GM04504 (cell line): ENCODE results near the gene CLCN7.
"Not testable (repeated sequence)": the region's sequence is repeated elsewhere in the genome, so short reads cannot be mapped to it uniquely, and the experiment has no call there.

Experiments used
- DNase-seq: peaks from one replicate; pipeline ENCODE4 v3.0.0-alpha.2; 2012; ENCODE audit warnings: low read depth

The CLCN7 gene

DNA sequence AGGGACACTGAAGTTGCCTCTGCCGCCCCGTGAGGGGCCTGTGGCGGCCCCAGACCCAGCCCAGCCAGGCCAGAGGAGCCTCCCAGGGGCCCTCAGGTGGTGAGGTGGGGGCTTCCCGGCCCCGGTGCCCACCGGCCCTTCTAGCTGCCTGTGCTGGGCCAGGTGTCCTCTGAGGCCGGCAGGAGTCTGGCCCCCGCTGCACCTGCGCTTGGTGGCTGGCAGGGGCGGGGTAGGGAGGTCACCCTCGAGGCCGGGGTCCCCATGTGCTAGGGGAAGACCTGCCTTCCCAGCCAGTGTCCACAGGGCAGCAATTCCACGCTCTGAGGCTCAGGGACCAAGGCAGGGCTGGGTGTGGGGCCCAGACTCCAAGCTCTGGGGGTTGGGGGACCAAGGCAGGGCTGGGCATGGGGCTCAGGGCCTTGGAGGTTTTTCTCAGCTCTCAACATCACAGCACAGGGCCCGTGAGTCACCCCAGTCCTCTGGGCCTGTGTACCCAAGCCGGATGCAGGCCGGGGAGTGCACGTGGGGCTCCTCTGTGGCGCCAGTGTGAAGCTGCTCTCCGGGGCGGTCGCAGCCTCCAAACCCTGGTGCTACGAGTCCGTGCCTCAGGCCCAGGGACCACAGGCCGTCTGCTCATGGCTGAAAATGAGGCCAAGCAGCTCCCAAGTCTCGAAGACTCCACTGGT is 29.2 kb downstream of the CLCN7 start:
- no peak for DNase-seq

DNA sequence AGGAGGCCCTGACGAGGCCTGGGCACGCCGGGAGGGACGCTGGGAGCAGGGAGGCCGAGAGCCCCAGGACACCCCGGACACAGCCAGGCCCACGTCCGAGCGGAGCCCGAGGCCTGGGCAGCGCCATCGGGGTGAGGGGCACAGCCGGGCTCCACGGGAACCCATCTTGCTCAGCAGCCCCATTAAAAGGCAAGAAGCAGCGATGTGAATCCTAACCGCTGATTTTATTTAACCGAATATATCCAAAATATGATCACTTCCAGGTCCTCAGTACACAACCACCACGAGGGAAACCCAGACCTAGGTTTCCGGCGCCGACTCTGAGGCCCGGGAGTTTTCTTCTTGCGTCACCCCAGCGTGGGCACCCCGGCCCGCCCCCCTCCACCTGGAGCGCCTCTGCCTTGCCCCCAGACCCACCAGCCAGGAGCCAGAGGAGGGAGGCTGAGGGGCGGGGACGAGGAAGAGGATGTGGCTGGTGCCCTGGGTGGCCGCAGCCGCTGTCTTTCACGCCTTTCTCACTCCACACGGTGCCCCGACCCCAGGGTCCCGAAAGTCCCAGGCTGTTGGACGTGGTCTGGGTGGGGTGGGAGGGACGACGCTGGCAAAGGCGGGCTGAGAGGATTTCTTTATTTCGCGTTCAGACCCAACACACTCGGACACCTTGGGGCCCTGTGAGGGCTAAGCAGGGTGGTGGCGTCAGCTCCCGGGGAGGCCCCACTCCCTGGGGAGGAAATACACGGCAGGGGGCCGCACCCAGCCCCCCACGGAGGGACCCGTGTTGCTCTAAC is 29.9 kb downstream of the CLCN7 start:
- DNase-seq: no peak

DNA sequence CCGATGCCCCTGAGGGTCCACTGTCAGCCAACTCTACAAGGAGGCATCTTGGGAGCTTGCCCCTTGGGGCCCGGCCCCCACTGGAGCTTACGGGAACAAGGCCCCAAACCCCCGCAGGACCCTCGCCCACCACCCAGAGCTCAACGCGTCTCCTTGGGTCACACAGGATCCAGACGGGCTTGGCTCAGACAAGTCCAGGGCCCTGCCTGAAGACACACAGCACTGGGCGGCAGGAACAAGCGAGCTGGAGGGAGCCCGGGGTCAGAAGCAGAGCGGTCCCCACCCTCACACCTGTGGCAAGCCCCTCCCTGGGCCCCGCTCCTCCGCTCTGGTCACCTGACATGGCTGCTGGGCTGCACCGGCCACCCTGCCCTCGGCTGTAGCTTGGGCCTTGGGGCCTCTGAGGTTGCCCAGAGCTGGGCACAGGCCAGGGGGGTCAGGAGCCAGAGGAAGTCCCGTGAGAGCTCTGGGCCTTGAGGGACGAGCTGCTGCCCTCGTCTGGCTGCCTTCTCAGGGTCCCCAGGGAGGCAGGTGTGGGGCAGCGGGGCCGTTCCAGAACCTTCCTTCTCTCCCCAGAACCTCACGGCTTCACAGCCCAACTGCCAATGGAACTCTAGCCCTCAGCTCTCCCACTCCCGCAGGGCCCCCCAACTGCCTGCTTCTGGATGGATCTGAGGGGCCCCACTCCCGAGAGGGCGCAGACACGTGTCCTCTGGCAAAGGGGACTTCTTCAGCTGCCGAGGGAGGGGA is 30.7 kb downstream of the CLCN7 start, which contains the start of gene CCDC154:
Gene CCDC154, minus strand, starts transcription at position 577 of the 750 bp plus-strand sequence. Its CDS starts 234 bp downstream, at position 343.
- no peak for DNase-seq

DNA sequence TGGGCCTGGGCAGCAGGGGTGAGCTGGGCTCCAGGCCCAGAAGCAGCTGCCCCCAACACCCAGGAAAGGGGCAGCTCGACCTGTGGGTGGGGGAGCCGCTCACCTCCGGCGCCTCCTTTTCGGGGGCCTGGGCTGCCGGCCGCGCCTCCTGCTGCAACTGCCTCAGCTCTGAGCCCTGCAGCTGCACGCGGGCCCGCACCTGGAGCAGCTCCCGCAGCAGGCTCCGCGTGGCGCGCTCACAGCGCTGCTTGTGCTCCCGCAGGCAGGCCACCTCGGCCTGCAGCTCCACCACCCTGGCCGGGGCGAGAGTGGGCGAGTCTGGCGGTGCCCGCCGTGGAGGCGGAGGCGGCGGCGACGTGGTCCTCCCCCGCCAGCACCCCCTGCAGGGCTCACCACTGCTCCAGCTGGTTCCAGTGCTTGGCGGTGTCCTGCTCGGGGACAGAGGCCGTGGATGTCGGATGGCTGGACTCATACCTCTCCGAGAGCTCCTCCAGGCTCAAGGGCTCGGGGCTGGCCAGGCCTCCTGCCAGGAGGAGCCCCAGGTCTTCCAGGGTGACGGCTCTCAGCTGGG is 31.3 kb downstream of the CLCN7 start:
- DNase-seq: no peak

DNA sequence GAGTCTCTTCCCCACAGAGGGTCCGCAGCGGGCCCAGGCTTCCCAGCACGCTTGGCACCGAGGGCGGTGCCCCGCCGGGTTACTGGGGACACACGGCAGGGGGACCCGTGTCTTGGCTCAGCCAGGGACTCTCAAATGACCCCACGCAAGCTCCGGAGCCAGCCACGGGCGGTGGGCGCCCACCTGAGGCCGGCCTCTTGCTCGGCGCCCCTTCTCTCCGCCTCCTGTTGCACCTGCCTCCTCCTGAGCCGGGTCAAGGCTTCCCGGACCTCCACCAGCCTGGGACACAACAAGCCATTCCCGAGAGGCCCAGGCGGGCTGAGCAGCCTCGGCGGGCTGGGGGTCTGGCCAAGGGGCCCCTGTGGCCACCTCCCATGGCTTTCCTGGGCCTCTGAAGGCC is 32.1 kb downstream of the CLCN7 start:
- no peak for DNase-seq

DNA sequence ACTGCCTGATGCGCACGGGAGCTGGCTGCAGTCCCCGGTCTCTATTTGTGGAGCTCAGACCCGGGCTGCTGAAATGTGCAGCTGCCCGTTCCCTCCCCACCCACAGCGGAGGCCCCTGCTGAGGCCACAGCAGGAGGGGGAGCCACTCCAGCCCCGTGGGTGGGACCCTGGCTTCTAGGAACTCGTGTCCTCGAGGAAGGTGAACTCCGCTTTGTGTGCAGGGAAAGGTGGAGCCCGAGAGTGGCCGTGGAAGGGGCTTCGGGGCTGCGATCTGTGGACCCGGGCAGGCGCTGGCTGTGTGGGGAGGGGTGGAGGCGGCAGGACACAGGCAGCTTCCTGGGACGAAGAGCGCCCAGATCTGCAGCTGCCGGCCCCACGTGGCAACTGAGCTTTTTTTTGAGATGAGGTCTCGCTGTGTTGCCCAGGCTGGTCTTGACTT is 33.4 kb downstream of the CLCN7 start:
- DNase-seq: no peak

DNA sequence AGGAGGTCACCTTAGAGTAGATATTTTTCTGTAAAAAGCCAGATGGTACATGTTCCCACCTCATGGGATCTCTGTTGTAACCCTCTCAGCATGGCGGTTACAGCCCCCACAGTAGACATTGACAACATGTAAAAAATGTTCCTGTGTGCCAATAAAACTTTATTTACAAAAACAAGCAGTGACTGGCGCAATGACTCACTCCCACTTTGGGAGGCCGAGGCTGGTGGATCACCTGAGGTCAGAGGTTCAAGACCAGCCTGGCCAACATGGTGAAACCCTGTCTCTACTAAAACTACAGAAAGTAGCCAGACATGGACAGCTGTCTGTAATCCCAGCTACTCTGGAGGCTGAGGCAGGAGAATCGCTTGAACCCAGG is 35.1 kb downstream of the CLCN7 start:
- DNase-seq: not testable (repeated sequence)

DNA sequence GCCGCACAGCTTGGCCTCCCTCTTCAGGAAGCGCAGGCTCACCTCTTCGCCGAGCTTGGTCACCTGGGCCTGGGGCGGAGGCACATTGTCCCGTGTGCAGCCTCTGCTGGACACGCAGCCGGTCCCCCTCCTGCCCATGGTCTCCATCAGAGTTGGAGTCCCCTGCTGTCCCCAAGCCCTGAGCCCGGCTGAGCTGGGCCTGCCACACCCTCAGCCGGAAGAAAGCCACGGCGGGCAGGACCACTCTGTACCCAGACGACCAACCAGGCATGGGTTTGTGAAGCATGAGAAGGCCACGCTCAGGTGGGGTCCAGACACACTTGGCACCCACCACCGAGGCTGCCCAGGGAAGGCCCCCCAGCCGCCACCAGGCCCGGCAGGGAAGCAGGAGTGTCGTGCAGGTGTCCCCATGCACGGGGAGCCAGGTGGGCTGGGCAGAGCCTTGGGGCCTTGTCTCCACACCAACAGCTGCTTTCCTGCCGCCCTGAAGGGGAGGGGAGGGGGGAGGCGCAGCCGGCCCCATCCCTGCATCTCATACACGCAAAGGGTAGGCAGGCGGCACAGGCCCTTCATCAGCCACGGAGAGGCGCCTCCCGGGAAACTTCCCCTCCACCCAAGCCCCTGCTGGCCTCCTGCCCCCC is 35.6 kb downstream of the CLCN7 start:
- DNase-seq: no peak

DNA sequence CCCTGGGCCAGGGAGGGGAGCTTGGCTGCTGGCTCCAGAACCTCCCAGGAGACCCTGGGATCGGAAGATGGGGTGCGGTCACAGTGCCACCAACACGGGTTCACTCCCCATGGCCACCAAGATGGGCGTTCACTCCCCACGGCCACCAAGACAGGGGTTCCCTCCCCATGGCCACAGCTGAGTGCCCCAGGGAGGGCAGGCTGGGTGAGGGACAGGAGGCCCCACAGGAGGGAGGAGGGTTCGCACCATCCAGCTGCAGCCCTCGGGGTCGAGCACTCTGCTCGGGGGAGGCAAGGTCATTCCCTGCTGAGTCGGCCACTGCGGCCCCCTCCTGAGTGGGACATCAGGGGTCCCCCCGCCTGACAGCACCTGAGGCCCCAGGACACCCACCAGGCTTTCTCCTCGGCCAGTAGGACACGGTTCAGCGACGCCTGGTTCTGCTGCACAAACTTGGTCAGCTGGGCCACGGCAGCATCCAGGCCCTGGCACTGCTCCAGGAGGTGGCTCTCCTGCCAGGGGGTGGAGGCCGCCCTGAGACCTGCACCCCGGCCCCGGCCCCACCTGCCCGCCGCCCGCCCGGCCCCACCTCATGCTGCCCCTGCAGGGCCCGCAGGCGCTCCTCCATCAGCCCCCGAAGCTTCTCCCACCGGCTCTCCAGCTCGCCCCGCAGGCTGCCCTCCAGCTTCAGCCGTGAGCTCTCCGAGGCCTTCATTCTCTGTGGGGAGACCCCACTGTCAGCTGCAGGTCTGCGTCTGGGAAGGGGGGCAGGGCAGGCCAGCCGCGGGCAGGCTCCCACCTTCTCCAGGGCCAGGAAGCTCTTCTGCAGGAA is 36.4 kb downstream of the CLCN7 start:
- DNase-seq: no peak

DNA sequence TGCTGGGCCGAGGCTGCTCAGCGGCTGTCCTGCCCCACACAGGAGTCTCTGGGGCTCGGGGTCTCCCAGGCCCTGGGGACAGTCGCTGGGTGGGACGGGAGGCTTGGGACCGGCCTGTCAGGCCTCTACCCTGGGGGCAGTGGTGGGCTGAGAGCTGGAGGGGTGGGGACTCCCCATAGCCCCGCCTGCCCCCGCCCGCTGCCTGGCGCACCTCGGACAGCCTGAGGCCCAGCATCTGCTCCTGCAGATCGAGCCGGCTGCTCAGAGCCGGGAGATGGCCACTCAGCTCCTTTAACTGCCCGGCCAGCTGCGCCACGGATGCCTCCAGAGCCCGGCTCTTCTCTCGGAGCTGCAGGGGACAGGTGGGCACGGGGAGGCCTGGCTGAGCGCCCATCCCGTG is 37.2 kb downstream of the CLCN7 start:
- DNase-seq: no peak

DNA sequence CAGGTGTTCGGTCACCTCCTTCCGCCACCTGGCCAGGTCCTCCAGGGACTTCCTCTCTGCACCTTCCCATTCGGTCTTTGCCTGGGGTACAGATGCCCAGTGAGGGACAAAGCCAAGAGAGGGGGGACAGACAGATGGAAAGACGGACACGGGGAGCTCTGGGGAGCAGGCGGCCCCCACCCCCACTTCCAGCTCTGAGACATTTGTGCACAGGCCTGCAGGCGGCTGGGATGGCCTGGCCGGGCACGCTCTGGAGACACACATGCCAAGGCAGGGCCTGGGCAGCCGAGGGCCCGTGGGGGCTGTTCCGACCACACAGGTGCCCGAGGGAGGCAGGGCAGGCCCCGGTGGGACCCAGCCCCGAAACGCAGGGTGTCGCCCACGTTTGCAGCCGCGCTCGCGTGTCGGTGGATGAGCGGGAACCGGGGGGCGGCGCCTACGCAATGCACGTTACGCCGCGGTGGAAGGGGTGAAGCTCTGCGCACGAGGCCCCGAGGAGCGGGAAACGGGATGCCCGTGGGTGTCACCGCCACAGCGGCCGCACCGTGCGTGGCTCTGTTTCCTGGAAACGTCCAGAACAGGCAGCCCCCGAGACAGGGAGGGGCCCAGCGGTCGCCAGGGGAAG is 38.0 kb downstream of the CLCN7 start:
- no peak for DNase-seq

DNA sequence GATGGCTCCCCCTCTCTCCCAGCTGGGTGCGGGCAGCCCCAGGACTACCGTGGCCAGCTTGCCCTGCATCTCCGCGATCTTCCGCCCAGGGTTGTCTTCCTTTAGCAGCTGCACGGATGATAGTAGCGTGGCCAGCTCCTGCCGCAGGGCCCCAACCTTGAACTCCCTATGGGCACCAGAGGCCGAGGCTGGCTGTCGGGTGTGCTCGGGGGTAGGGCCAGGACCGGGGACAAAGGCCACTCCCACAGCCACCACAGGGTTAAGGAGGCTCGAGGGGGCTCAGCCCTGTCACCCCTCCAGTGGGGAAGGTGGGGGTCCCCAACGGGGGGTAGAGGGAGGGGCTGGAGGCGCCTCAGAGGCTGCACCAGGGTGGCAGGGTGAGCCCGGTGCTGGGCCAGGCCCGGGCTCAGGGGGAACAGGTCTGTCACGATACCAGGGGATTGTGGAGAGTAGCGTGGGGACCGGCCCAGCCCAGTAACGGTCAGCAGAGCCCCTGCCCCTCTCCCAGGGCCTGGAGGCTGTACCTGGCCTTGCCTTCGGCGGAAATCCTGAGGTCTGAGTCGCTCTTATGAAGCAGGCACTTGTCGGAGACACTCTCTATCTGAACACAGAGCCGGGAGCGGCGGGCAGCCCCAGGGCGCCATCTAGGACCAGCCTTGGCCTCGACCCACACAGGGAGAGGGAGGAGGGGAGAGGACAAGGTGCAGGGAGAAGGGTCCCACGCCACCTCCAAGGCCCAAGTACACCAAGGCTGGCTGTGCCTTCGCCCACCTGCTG is 38.7 kb downstream of the CLCN7 start:
- DNase-seq: no peak

DNA sequence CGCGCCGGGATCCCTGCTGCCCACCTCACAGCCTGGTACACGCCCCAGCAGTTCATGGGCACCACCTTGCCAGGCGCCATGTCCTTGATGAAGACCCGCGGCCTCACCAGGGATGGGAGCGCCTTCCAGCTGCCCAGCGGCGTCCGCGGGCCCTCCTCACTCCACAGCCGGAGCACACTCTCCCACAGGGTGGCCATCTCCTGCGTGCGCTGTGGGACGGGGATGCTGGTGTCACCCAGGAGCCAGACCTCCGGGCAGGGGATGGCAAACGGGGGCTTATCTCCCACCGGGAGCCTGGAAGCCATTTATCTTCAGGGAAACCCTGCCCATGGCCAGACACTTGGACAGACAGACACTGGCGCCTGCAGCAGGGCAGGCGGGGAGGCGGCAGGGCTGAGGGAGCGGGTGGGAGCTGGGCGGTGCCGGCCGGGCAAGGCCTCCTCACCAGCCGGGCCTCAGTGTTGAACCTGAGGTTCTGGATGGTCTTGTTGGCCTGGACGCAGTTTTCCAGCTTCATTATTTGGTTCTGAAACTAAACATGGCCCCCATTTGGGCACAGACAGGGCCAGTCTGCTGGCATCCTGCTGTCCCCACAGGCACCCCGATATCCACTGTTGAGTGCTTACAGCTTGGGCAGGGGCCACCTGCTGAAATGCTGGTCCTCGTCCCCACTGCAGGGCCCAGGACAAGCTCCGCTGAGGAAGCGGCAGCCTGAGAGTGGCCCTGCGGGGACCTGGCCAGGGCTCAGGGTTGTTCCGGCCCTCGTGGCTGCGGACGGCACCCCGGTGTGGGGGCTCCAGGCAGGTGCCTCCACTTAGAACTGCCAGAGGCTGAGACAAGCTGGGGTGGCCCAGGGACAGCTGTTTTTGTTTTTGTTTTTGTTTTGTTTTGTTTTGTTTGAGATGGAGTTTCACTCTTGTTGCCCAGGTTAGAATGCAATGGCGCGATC is 39.9 kb downstream of the CLCN7 start:
- no peak for DNase-seq

DNA sequence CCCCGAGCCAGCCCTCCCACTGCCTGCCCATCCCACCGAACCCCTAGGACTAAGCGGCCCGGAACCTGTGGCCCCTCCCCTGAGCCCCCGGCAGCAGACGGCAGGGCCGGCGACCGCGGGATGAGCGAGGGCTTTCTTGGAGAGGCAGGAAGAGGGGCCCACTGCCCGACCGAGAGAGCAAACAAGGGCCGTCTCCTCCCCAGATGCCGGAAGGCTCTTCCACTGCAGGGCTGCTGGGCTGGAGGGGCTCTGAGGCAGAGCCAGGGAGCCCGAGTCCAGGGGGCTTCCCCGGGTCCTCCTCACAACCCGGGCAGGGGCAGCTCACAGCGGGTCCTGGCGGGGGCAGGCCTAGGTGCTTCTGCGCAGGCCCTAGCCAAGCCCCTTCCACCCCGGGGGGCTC is 41.1 kb downstream of the CLCN7 start:
- no peak for DNase-seq

DNA sequence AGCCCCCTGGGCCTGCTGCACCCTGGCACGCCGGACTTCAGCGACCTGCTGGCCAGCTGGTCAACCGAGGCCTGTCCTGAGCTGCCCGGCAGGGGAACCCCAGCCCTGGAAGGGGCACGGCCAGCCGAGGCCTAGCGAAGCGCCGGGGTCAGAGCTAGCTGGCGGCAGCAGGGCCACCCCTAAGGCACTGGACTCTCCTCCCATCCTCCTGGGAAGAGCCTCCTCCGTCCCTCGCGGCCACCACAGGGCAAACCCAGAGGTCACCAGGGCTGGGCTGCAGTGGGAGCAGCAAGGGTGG is 41.6 kb downstream of the CLCN7 start:
- no peak for DNase-seq

DNA sequence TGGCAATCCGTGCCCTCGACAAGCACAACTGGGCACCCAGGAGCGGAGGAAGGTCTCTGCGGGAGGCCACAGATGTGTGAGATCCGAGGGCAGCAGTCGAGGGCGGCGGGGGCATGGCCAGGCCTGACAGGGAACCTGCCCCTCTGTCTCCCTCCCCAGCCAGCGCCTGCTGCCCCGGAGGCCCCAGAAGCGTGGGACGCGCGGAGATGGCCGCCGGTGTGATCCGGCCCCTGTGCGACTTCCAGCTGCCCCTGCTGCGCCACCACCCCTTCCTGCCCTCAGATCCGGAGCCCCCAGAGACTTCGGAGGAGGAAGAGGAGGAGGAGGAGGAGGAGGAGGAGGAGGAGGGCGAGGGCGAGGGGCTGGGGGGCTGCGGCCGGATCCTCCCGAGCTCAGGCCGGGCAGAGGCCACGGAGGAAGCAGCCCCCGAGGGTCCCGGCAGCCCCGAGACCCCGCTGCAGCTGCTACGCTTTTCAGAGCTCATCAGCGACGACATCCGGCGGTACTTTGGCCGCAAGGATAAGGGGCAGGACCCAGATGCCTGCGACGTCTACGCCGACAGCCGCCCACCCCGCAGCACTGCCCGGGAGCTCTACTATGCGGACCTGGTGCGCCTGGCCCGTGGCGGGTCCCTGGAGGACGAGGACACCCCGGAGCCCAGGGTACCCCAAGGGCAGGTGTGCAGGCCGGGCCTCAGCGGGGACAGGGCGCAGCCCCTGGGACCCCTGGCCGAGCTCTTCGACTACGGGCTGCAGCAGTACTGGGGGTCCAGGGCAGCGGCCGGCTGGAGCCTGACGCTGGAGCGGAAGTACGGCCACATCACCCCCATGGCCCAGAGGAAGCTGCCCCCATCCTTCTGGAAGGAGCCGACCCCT is 42.2 kb downstream of the CLCN7 start:
- DNase-seq: no peak

DNA sequence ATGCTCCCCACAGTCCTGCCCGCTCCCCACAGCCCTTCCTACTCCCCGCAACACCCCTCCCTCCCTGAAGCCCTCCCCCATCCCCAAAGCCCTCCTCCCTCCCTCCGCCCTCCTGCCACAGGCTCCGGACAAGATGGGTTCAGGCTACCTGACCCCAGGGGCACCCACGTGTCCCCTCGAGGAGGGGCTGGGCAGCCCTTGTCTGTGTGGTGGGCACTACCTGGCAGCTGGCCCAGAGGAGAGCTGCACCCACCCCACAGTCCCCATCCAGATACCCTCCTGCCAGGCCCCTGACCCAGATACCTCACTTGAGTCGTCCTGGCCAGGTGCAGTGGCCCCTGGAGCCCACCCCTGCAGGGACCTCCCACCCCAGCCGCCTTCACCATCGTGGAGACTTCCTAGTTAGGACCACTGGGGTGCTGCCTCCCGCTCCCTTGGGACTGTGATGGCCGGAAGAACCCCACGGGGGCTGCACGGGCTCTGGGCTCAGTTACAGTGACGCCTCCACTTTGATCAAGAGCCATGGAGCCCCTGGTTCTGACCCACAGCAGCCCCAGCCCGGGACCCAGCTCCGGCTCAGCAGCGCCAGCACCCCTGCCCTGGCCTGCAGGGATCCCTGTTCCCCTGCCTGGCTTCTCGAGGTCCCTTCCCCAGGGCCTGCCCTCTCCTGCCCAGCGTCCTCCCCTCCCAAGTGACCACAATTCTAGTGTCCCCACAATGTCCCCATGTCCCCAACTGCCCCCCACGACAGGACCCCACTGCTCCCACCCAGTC is 43.1 kb downstream of the CLCN7 start:
- no peak for DNase-seq
